Thyroid gland (tissue), 4 donors: ENCODE results near the gene LSM2. TPM values are rescaled to one million over a fixed set of nuclear protein-coding genes. Genes with fewer than 3 reads are reported as not detected.

Source experiments
- DNase-seq, 2 donors: peaks; one replicate each; pipeline ENCODE4 v3.0.0-alpha.2; 2019
- H3K27ac ChIP-seq, 3 donors: fragments of 200-600 bp; sonication (generic); 1 replicate in 2 of 3; 2 replicates in 1 of 3; pipeline ENCODE4 v1.5.1; 2016 to 2019; ENCODE audit warnings: mild to moderate bottlenecking in 1 of 3, moderate library complexity in 1 of 3
- H3K27me3 ChIP-seq: fragments of 200-600 bp; sonication (generic); one replicate; pipeline ENCODE4 v1.5.1; 2019
- H3K36me3 ChIP-seq, 2 donors: fragments of 200-600 bp; sonication (generic); one replicate each; pipeline ENCODE4 v1.5.1; 2016 to 2019
- H3K4me1 ChIP-seq, 2 donors: fragments of 200-600 bp; sonication (generic); one replicate each; pipeline ENCODE4 v1.5.1; 2017 to 2019
- H3K4me3 ChIP-seq, 3 donors: fragments of 200-600 bp; sonication (generic); replicated peaks in 1 of 3; 1 replicate in 2 of 3; 2 replicates in 1 of 3; pipeline ENCODE4 v1.5.1; 2016; ENCODE audit warnings: mild to moderate bottlenecking in 1 of 3
- H3K9me3 ChIP-seq: fragments of 200-600 bp; sonication (generic); one replicate; pipeline ENCODE4 v1.5.1; 2017
- POLR2A ChIP-seq, 2 donors: fragments of 450-650 bp; IDR thresholded peaks; one replicate each; pipeline ENCODE4 v1.6.1; 2017; ENCODE audit warnings: antibody characterized with exemption in 2 of 2, mild to moderate bottlenecking in 2 of 2, moderate library complexity in 1 of 2
- WGBS, 2 donors: methylation state at CpG; one replicate each; pipeline ENCODE4 v1.1.5; 2017; 5-methylcytosine and 5-hydroxymethylcytosine counted together
- intact Hi-C: fragments of 100-400 bp; cut with DNase I; formaldehyde crosslinking; loops from one replicate; pipeline ENCODE4 v1.15.1; 2023
- total RNA-seq, 4 donors: library from RNA; depleted of rRNA; stranded (reverse); fragments of >200 nt; gene quantifications; one replicate each; pipeline ENCODE4 v1.2.3, GENCODE V29; 2016
- TF ChIP-seq, protein P1 (sequence below), 6 experiments: fragments of 200-600 bp in 3 of 6; fragments of 450-650 bp in 3 of 6; sonication (generic) in 3 of 6; IDR thresholded peaks; one replicate each; pipeline ENCODE4 v1.5.1; 2016 to 2019; ENCODE audit warnings: antibody characterized with exemption in 6 of 6, mild to moderate bottlenecking in 2 of 6, inconsistent platforms in 1 of 6, moderate library complexity in 1 of 6

Gene LSM2
- total RNA-seq, 4 donors from 2014 or later = 29.2 to 48.4 (median 36.5) TPM

- H3K36me3 ChIP-seq = peaks cover 56 to 60% of the 10 kb centered on the region in 2 donors
- 90 to 93% methylated on average over 12 to 15 of the region's 20 CpGs for WGBS, 2 donors
Measured at GRCh38 chr6:31780507-31781243, 26.1 kb downstream of the LSM2 start.

DNA sequence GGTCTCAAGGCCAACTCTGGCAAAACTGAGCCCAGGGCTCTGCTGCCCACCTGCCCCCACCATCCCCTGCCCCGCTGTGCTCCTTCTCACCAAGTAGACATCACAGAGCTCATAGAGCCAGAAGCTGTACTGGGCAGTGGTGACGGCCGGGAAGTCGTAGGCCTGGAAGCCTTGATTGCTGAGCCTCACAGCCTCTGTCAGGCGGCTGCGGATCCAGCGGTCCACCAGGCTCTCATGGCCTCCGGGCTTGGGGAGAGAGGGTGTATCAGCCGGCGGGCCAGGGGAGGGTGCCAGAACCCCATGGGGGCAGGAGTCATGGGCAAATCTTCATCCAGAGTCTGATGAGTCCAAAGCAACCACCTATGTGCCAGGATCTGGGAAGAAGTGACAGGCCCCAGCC lies 26.9 kb downstream of the LSM2 start:
- 90 to 94% methylated on average over 2 to 8 of the region's 10 CpGs for WGBS, 2 donors
- intact Hi-C loops = no loop called here

More at GRCh38 chr6:31780507-31781243, 26.1 kb downstream of the LSM2 start:
- Histone ChIP-seq H3K9me3 (no peaks in the 10 kb centered on the region), H3K27ac (no peak overlapping the region), H3K4me1 (peaks cover 8 to 14% of the 10 kb centered on the region in 2 donors), H3K4me3 (no peak overlapping the region), H3K27me3 (no peaks in the 10 kb centered on the region)
- no peak for TF ChIP-seq POLR2A (IDR thresholded peaks at IDR 0.05)
- TF ChIP-seq, protein P1, sequence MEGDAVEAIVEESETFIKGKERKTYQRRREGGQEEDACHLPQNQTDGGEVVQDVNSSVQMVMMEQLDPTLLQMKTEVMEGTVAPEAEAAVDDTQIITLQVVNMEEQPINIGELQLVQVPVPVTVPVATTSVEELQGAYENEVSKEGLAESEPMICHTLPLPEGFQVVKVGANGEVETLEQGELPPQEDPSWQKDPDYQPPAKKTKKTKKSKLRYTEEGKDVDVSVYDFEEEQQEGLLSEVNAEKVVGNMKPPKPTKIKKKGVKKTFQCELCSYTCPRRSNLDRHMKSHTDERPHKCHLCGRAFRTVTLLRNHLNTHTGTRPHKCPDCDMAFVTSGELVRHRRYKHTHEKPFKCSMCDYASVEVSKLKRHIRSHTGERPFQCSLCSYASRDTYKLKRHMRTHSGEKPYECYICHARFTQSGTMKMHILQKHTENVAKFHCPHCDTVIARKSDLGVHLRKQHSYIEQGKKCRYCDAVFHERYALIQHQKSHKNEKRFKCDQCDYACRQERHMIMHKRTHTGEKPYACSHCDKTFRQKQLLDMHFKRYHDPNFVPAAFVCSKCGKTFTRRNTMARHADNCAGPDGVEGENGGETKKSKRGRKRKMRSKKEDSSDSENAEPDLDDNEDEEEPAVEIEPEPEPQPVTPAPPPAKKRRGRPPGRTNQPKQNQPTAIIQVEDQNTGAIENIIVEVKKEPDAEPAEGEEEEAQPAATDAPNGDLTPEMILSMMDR (IDR thresholded peaks at IDR 0.05) = no peak
- DNase-seq = no peak
- intact Hi-C loops = no loop called here

GRCh38 chr6:31778999-31779885 lies 27.5 kb downstream of the LSM2 start:
- intact Hi-C loops = no loop called here
- H3K27me3 ChIP-seq = no peaks in the 10 kb centered on the region
- peaks cover 42 to 47% of the 10 kb centered on the region in 2 donors for H3K36me3 ChIP-seq
- no peak for TF ChIP-seq POLR2A (IDR thresholded peaks at IDR 0.05)
- TF ChIP-seq, protein P1 (IDR thresholded peaks at IDR 0.05) = no peak
- H3K9me3 ChIP-seq = no peaks in the 10 kb centered on the region
- H3K4me1 ChIP-seq = peaks cover 8 to 14% of the 10 kb centered on the region in 2 donors
- H3K4me3 ChIP-seq = no peak overlapping the region
- WGBS, 2 donors = 91 to 94% methylated on average over 23 to 29 of the region's 43 CpGs
- no peak overlapping the region for H3K27ac ChIP-seq
- no peak for DNase-seq

More for the DNA sequence above, 26.9 kb downstream of the LSM2 start:
- Histone ChIP-seq H3K27me3 (no peaks in the 10 kb centered on the region), H3K4me3 (no peak overlapping the region), H3K27ac (no peak overlapping the region), H3K36me3 (peaks cover 49 to 54% of the 10 kb centered on the region in 2 donors), H3K9me3 (no peaks in the 10 kb centered on the region), H3K4me1 (peaks cover 8 to 14% of the 10 kb centered on the region in 2 donors)
- DNase-seq = no peak
- TF ChIP-seq, protein P1 (IDR thresholded peaks at IDR 0.05) = no peak
- TF ChIP-seq POLR2A (IDR thresholded peaks at IDR 0.05) = no peak

- peaks cover 41 to 42% of the 10 kb centered on the region in 2 donors for H3K36me3 ChIP-seq
- peaks cover 8 to 14% of the 10 kb centered on the region in 2 donors for H3K4me1 ChIP-seq
- H3K4me3 ChIP-seq = no peak overlapping the region
- no peak for TF ChIP-seq POLR2A (IDR thresholded peaks at IDR 0.05)
- TF ChIP-seq, protein P1 (IDR thresholded peaks at IDR 0.05) = no peak
- no peak for DNase-seq
- H3K9me3 ChIP-seq = no peaks in the 10 kb centered on the region
- 89 to 94% methylated on average over 4 to 5 of the region's 5 CpGs for WGBS, 2 donors
- H3K27ac ChIP-seq = no peak overlapping the region
- no peaks in the 10 kb centered on the region for H3K27me3 ChIP-seq
- intact Hi-C loops = no loop called here
Measured at GRCh38 chr6:31778193-31778592, 28.6 kb downstream of the LSM2 start.
